Stimulated activated CD8-positive, alpha-beta memory T cell treated with anti-CD3 and anti-CD28 coated beads, Interleukin-4, amount 100 ng/mL, for 4 hours (primary cell): ENCODE measurements around the gene ACACA.
"Not testable (repeated sequence)": the region's sequence is repeated elsewhere in the genome, so short reads cannot be mapped to it uniquely, and the experiment has no call there.

ENCODE experiments used
- DNase-seq, 2 donors: peaks; one replicate each; pipeline ENCODE4 v3.0.0-alpha.2; 2020; ENCODE audit warnings: low read depth in 2 of 2, low spot score in 1 of 2

Gene ACACA

DNA sequence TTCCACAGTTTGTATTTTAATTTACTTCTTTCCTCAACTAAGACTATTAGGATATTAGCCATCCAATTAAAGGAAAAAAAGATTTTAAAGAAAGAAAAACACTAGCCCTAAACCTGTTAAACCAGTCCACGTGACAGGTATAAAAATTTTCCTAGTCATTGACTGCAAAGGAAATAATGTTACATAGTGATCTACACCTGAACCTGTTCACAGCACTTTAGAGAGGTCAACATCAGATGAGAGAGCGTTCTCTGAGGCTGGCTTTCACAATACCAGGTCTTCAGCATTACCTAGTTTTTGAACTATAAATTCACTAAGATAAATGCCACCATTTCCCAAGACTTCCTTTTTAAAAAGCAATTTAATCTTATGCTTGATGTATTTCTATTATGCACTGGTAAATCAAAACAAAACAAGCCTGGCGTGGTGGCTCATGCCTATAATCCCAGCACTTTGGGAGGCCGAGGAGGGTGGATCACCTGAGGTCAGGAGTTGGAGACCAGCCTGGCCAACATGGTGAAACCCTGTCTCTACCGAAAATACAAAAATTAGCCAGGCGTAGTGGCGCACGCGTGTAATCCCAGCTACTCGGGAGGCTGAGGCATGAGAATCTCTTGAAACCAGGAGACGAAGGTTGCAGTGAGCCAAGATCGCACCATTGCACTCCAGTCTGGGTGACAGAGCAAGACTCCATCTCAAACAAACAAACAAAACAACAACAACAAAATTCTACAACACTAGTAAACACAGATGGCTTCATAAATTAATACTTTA is 49.7 kb downstream of the ACACA start:
- not testable (repeated sequence) for DNase-seq

DNA sequence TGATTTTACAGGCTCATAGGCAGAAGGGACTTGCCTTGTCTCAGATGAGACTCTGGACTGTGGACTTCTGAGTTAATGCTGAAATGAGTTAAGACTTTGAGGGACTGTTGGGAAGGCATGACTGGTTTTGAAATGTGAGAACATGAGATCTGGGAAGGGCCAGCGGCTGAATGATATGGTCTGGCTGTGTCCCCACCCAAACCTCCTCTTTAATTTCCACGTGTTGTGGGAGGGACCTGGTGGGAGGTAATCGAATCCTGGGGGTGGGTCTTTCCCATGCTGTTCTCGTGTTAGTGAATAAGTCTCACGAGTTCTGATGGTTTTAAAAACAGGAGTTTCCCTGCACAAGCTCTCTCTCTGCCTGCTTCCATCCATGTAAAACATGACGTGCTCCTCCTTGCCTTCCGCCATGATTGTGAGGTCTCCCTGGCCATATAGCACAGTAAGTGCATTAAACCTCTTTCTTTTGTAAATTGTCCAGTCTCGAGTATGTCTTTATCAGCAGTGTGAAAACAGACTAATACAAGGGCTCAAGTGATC is 59.7 kb downstream of the ACACA start:
- not testable (repeated sequence) for DNase-seq

DNA sequence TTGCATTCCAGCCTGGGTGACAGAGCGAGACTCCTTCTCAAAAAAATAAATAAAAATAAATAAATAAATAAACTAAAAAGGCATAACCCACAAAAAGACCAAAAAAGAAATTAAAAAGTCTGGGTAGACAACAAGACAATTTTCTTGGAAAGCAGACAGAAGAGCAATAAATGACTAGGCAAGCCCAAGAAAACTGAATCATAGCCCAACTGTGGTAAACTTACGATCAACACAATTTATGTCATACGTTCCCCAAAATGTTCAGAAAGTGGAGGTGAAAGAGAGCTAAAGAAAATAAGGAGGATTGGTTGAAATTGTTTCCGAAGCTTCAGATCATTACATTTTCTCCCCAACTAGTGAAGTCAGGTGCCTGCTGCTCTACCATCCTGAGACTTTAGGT is 62.1 kb downstream of the ACACA start:
- no peak for DNase-seq

DNA sequence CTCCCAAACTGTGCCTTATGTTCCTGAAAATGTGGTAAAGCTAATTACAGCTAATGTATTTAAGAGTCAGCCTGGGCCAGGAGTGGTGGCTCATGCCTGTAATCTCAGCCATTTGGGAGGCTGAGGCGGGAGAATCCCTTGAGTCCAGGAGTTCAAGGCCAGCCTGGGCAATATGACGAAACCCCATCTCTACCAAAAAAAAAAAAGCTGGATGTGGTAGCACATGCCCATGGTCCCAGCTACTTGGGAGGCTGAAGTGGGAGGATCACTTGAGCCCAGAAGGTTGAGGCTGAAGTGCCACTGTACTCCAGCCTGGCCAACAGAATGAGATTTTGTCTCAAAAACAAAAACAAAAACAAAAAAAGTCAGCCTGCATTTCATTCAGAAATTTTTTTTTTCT is 64.0 kb downstream of the ACACA start:
- no peak for DNase-seq

DNA sequence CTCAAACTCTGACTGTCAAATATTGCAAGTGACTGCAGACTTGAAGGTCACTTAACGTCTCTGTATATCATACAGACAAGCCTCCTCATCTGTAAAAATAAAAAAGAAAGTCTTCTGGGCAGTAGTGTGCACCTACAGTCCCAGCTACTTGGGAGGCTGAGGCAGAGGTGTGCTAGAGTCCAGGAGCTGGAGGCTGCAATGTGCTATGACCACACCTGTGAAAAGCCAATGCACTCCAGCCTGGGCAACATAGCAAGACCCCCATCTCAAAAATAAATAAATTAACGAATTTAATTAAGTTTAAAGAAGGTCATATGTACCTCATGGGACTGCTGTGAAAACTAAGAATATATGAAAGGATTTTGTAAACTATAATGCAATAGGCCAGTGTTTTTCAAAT is 65.8 kb downstream of the ACACA start:
- no peak for DNase-seq

DNA sequence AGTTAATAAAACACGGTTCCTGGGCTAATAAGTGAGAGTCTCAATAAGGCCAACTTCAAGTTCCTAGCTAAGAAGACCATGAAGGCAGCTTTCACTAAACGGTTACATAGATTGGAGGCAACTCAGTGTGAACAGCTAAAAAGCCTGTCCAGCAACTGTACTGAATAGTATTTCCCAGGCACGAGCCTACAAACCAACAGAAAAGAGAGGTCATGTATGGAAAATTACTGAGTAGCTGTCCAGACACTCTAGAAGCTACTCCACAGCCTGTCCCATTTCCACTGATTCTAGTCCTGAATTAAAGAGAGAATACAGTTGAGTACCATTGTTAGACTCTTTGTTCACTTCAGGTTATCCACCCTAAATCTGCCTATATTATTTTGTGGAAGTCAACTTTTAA is 67.3 kb downstream of the ACACA start:
- no peak for DNase-seq

DNA sequence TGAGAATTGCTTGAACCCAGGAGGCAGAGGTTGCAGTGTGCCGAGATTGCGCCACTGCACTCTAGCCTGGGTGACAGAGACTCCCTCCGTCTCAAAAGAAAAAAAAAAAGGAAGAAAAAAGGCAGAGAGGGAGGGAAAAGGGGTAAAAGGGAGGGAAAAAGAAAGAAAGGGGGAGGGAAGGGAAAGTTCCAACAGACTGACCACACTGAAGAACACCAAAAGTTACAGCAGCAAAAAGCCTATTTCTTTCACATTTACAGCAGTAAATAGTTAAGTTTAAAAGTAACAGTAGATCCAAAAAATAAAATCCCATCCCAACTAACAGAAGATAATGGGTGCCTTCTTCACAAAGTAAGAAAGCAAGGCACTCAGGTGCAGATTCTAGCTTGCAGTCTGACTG is 67.8 kb downstream of the ACACA start:
- no peak for DNase-seq

DNA sequence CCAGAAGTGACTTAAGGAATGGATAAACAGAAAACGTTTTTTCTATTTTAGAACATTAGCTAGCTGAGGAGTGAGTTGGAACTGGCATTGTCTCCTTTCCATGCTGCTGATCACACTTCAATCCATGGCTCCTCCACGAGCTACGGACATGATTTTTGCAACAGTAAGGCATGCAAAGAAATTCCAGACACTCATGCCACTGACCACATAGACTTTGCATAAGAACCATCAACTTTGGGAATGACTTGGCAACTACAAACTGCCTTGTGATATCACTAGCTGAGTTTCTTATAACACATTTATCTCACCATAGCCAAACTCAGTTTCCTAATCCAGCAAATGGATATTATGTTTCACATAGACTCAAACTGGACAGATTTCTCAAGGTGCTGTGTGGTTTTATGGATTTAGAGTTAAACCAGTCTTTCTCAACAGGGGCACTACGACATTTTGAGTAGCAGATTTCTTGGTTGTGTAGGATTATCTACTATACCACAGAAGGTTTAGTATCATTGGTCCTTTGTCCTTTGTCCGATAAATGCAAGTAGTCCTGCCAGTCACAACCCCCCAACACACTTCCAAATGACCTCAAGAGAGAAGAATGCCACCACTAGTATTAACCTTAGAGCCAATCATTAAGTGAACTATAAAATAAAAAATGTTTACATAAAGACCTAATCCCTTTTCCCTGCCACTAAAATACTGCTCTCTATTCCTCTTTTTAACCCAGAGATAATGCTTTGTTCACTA is 79.1 kb downstream of the ACACA start:
- no peak for DNase-seq

DNA sequence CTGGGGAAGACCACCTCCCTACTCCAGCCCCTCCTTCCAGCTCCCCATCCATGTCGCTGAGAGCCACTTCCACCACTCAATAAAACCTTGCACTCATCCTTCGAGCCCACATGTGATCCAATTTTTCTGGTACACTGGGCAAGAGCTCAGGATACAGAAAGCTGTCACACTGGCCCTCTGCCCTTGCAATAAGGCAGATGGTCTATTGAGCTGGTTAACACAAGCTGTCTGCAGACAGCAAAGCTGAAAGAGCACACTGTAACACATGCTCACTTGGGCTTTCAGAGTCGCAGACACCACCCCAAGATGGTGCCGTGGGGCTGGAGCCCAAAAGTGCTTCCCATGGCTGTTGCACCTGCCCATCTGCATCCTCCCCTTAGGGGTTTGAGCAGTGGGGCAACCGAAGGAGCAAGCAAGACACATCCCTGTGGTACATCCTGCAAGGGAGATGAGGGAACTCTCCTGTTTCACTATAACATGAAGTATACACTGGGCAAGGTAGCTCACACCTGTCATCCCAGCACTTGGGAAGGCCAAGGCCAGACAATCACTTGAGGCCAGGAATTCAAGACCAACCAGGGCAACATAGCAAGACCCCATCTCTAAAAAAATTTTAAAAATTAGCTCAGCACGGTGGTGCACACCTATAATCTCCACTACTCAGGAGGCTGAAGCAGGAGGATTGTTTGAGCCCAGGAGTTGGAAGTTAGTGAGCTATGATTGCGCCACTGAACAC is 83.6 kb downstream of the ACACA start:
- no peak for DNase-seq

DNA sequence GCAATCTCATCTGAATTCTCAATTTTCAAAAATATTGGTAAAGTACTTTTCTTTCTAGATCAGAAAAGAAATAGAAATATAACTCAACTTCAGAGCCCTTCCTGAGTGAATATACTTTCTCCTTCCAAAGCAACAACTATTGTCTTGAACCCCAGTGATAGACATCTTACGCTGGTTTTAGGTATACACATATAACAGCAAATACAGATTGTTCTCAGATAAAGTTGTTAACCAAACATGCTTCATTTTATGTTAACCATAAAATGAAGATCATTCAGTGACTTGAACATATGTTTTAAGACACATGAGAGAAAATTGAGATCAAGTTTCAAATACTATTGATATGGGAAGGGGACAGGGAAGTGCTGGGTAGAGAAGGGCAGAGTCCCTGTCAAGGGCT is 84.5 kb downstream of the ACACA start:
- no peak for DNase-seq

DNA sequence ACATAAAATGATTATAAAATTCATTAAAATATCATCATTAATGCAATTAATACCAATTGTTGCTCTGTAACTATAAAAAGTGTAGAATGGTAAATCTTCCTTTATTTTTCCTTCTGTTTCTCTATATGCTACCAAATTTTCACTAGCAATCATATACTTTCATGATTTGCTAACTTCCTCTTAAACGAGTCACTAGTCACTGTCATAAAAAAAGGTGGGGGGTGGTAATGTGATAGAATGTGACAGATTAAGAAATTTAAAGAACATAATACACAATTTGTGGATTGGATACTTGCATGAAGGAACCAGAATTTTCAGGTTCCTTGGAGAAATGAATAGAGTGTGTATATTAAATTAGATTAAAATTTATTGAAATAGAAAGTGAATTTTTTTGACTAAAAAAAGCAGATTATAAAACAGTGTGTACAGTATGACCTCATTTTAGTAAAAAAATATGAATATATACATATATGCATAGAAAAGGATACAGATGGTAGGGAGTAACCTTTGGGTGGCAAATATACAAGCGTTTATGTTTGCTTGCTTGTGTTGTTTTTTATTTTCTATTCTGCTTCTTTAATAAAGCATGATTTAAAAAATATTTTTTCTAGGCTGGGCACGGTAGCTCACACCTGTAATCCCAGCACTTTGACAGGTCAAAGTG is 87.6 kb downstream of the ACACA start:
- DNase-seq: no peak

DNA sequence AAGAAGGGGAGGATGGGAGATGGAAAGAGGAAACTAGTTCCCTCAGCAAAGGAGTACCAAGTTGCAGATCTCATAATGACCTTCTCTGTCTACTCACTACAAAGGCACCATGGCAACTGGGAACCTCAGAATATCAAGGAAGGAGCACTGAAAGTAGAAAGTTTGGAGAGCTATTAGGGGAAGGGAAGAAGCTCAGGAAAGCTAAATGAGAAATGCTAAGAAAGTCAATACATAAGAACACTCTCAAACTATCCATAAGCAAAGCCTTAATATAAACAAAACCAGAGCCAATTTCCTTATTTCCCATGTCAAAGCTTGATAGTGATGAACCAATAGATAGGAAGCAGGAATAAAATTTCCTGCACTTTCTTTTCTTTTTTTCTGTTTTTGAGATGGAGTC is 88.8 kb downstream of the ACACA start:
- DNase-seq: no peak

DNA sequence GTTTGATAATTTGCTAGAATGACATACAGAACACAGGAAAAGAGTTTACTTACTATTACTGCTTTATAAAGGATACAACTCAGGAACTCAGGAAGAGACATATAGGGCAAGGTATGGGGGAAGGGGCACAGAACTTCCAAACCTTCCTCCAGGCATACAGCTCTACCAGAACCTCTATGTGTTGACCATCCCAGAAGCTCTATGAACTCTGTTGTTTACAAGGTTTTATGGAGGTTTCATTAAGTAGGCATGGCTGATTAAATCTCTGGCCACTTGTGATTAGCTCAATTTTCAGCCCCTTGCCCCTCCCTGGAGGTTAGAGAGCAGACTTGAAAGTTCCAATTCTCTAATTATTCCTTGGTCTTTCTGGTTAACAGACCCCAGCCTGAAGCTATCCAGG is 91.0 kb downstream of the ACACA start:
- DNase-seq: no peak

DNA sequence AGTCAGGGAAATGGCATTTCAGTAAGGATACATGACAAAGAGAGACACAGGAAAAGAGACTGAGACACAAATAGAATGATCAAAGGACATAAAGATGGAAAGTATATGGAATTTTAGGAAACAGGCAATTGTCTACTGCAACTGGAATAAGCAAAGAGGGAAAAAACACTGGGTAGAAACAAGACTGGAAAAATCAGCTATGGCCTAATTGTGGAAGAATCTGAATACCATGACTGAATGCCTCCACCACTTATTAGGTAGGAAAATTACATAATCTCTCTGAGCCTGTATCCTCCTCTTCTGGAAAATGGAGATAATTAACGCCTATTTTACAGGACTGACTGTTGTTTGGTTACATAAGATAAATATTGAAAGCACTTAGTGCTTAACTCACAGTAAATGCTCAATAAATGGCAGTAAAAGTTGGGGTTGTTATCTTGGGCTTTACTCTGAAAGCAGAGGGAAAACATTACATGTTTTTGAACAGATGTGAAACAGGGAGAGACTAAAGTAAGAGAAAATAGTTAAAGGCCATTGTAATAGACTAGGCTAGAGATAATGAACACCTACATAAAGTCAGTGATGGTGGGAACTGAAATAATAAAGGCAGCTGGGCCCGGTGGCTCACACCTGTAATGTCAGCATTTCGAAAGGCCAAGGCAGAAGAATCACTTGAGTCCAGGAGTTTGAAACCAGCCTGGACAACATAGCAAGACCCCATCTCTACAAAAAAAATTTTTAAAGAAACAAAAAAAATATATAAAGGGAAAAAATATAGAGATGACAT is 94.3 kb downstream of the ACACA start:
- no peak for DNase-seq

DNA sequence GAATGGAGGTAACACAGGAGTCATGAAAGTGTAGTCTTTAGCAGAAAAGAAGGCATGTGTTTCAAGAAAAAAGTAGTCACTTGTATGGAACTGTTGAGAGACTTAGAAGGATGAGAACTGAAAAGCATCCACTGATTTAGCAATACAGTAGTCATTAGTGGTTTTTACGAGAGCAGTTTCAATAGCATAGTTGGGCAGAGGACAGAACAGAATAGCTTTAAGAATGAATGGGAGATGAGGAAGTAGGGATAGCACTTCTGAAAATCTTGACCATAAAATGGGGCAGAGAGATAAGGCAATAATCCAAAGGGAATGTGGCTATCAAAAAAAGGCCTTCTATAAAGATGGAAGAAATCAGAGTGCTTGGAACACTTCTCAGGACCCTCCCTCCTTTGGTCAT is 95.7 kb downstream of the ACACA start:
- DNase-seq: no peak

DNA sequence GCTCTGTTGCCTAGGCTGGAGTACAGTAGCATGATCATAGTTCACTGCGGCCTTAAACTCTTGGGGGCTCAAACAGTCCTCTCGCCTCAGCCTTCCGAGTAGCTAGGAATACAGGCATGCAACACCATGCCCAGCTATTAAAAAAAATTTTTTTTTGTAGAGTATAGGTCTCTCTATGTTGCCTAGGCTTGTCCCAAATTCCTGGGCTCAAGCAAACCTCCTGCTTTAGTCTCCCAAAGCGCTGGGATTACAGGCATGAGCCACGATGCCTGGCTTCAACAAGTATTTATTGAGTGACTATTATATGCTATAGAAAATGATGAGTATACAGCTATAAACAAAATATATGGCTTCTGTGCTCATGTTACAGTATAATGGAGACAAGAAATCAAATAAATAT is 97.6 kb downstream of the ACACA start:
- DNase-seq: no peak

DNA sequence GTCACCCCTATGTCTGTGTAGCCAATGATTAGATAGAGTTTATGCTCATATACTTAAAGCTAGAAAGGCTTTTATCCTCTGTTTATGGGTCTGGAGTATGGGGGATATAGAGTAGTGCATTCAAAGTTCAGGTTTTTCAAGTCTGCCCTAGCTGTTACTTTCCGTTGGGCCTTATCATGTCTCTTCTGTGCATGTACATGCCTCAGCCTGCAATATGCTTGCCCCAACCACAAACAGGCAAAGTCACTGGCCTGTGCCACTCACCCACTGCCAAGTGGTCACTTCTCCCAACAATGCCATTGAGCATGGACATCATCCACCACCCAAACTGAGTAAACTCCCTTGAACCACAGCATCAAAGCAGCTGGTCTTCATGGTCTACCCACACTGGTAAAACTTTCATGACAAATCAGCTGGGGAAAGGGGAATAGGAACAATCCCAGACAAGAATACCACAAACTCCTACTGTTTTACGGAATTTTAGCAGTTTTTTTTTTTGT is 101.2 kb downstream of the ACACA start:
- no peak for DNase-seq

DNA sequence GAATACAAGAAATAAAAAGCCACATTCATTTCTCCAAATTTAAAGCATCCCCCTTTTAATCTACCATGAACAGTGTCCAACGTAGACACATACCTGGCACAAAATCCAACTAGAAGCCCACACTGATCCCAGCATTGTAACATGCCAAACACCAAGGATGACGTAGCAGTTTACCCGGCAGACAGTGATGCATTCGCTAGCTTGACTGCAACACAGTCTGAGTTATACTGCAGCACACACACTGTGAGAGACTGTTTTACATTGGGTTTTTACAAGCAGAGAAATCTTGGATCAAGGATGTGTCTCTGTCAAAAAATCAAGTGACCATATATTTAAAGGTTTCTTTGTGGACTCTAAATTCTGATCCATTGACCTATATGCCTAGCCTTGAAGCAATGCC is 105.3 kb downstream of the ACACA start:
- DNase-seq: no peak

DNA sequence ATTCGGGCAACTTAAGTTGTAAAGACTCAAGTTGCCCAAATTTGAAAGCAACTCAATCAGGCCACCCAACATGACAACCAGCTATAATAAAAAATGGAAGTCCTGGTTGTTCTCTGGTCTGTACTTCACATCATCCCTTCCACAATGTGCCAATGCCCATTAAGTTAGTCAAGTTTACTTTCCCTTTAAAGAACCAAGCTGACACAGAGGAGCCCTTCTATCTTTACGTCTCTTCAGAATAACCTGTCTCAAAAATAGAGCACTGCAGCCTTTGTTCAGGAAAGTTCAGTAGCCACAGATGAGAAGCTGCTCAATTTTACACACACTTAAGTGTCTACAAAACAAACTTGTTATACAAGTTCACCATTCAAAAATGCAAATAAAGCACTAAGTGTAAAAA is 106.0 kb downstream of the ACACA start:
- no peak for DNase-seq

DNA sequence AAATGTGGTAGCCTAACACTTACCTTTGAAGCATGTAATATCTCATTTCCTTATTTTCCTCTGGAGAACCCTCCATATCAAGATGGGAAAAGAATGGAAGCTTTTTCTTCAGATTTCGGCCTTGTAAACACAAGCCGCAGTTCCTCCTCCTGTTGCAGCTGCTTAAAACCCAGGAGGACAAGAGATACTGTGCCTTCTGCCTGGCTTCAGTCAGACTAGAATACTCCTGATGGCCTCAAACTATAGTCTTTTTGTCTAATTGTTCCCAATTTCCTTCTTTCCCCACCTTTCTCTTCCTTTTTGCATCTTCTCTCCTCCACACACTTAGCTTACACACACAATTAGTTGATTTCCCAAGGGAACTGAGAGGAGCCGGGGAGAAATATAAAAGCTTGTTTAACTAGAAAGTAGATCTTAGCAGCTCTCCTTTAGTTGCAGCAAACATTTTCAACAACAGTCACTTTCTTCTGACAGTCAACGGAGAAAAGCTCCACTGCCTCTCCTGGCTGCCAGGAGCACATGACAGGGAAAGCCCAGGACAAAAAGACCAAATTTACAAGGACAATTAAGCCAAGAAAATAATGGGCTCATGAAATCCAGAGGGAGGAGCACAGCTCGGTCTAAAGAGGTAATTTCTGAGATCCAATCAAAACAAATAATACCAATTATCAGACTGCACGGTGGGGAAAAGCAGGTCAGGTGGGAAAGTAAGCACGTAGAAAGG is 107.2 kb downstream of the ACACA start:
- DNase-seq: no peak
